Esophagus muscularis mucosa (tissue), 3 donors: ENCODE measurements around the gene FDX1.

Experiments
- EP300 ChIP-seq: sonication (generic); formaldehyde crosslinking; IDR thresholded peaks from one replicate; pipeline ENCODE4 v1.6.1; 2017; ENCODE audit warnings: antibody characterized with exemption
- POLR2AphosphoS5 ChIP-seq, 2 donors: sonication (generic); formaldehyde crosslinking; IDR thresholded peaks; one replicate each; pipeline ENCODE4 v1.6.1; 2017; ENCODE audit warnings: antibody characterized with exemption in 2 of 2

DNA sequence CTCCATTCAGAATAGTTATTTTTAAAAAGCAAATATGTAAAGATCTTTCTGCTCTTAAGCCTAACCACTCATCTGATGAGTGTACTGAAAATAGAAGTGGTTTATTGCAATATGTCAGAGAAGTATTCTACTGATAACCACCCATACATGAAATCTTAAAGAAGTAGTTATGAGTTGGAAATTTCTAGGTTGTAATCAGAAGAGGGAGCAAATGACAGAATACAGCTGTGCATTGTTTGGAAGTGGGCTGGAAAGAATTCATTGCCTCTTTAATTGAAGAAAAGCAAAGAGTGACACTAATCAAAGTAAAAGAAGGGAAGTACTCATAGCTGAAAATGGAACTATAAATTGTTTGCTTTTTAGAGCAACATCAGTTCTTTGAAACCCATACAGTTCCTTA, 39.4 kb downstream of the FDX1 start:
- TF ChIP-seq EP300 (no peak), POLR2AphosphoS5 (IDR thresholded peaks at IDR 0.05) (no peak)
